HG03439 (cell line): ENCODE results near the gene MTA2.
"Not testable (repeated sequence)": the region's sequence is repeated elsewhere in the genome, so short reads cannot be mapped to it uniquely, and the experiment has no call there.

Experiments
- ATAC-seq: cut with Tn5 transposase; IDR thresholded peaks from one replicate; pipeline ENCODE4 v1.9.1; 2021; ENCODE audit warnings: mild to moderate bottlenecking, moderate library complexity; ENCODE audit not compliant: unreplicated experiment

MTA2 gene

DNA sequence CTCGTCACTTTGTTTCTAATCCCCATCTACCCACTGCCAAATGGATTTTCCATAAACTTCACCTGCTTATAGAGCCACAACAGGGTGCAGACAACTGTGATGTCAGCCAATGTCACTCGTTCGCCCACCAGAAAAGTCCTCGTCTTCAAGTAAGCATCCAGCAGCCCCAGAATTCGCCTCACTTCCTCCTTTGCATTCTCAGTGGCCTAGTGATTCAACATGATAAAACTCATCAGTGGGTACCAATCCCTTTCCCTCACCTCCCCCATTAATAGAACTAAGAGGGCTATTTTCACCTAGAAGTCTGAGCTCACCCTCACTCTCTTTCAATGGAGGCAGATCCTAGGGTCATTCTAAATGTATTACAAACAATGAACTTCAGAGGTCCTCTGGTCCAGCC lies 30.8 kb downstream of the MTA2 start:
- ATAC-seq = not testable (repeated sequence)

DNA sequence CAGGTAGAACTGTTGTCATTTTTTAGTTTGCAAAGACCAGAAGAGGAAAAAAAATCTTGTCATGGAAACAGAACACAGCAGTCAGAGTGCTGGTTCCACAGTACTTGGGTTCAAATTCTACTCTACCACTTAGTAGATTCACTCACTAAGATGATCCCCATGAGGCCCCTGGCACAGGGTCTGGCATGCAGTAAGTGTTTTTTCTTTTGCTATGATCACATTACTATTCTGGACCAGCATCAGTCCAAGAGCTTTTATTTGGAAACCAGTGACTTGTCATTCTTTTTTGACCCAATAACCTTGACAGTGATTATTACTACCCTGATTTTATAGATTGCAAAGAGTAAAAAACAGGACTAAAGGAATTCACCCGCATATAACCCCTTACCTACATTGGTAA lies 32.1 kb downstream of the MTA2 start:
- ATAC-seq = no peak

DNA sequence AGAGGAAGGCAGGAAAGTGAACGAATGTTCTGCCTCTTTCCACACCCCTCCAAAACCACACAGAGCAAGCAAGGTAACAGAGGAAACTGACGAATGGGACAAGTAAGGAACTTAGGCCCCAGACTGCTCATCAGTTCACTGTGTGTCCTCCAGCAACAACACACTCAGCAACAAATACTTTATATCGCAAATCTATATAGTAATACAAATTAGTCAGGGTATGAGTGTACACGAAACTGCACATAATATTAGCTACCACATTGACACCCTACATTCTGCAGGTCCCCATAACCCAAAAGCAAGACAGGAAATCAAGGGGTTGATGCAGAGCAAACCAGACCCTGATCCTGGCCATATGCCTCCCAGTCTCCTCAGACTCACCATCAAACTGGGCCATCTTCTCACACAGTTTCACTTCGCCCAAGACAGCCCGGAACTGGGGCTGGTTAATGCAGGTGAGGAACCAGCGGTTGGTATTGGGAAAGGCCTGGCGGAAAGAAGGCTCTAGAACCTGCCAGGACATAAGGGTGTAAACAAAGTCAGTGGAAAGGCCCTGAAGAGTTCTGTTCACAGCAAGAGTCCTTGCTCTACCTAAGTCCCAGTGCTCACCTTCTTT lies 34.5 kb downstream of the MTA2 start:
- ATAC-seq = no peak

DNA sequence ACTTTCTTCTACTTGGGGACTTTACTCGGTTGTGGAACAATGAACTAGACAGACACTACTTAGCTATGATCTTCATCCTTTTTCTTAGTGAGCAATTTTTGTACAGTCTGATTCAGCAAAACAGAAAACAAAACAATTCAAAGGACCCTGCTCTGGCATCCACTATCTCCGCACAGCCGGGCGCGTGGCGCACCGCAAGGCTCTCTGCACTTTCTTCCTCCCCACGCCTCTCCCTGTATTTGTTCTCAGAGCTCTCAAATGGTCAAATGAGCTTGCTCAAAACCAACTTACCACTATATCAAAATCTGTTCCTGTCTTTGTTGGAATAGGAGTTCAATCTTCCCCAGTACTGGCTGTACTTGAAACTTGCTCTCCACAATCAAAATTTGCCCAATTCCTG lies 35.4 kb downstream of the MTA2 start:
- ATAC-seq = no peak

DNA sequence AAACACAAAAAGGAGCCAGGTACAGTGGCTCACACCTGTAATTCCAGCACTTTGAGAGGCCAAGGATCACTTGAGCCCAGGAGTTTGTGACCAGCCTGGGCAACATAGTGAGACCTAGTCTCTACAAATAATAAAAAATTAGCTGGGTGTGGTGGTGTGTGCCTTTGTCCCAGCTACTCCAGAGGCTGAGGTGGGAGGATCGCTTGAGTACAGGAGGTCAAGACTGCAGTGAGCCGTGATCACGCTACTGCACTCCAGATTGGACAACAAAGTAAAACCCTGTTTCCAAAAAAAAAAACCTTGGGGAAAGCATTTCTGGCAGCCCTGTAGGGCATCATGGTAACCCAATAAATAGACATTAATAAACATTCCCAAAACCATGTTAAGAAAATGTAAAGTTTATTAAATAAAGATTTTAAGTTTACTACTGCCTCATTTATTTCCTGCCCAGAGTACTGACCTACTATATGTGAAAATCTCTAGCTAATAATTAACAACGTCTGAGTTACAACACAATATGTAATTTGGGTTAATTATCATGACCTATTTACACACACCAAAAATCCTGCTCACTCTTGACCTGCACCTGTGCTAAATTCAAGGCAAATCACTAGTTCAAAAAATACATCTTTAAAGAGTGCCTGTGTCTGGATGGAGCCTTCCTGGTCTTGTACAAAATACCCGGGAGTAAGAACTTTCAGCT lies 36.4 kb downstream of the MTA2 start:
- ATAC-seq = no peak

DNA sequence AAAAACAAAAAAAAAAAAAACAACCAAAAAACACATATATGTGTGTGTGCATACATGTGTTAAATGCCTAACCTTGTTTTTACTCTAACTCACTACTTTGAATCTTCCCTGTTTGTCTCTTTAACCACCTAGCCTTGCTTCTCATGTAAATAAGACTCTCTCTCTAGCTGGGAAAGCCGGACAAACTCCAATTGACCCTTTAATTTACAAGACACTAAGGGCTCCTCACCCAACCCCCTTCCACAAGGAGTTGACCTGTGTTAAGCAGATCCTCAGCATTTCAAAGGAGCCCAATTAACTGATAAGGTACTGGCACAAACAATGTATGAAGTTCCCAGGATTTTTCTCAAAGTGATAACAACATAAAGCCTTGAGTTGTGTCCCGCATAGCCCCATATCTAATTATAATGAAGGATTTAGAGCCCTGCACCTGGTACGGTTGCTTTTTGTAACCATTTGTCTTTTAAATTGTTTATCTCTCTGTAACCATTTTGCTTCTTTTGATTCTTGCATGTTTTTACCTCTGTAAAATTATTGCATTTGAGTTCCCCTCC lies 39.9 kb downstream of the MTA2 start:
- ATAC-seq = not testable (repeated sequence)

DNA sequence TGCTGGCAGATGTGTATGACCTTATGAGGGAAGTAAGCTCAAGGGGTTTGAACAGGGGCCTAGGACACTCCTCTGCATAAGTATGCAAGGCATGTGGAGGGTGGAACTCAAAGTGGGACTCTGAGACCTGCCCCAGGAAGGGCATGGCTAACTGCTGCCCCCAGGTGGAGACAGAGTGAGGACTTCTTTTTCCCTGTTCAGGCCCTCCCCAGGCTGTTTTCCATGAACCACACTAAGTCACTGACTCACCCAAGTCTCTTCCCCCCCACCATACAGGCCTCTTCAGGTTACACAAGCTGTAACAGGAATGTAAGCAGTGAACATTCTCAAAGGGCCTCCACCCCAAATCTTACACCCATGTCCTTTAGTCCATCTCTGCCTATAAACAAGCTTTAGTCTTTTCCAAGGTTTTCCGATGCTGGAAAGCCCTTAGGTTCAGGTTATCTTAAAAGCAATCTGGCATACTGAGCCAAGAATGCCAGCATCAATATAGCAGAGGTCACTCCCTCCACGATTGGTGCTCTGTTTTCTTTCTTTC lies 41.0 kb downstream of the MTA2 start:
- no peak for ATAC-seq

DNA sequence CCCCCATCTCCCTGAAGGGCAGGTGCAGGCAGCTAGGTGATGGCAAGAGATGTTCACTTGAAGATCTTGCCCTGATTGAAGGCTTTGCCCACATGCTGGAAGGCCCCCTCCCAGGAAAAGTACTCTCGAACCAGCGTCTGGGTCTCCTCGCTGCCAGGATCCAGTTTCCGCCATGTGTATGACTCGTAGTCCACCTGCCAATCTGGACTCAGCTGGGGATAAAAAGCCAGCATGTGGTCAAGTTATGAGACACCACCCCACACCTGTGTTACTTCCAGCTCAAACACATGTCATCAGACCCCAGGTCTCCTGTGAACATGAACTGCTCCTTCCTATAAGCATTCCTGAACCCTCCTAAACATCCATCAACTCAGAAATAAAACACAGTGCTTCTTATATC lies 42.0 kb downstream of the MTA2 start:
- not testable (repeated sequence) for ATAC-seq

DNA sequence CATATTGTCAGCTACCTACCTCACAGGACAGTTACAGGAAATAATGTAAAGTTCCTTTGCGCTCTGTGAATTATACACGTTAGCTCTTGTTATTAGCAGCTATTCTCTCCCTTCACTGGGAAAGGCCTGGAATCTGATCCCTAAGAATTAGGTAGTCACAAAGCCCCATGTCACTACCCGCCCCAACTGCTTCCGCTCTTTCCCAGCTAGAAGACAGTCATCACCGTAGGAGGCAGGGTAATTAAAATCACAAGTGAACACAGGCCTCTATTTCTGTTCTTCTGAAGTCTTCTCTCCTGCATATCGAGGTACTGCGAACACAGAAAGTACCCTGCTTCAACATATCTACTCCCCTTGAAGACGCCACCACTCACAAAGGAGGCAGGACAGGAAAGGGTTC lies 42.5 kb downstream of the MTA2 start:
- no peak for ATAC-seq

DNA sequence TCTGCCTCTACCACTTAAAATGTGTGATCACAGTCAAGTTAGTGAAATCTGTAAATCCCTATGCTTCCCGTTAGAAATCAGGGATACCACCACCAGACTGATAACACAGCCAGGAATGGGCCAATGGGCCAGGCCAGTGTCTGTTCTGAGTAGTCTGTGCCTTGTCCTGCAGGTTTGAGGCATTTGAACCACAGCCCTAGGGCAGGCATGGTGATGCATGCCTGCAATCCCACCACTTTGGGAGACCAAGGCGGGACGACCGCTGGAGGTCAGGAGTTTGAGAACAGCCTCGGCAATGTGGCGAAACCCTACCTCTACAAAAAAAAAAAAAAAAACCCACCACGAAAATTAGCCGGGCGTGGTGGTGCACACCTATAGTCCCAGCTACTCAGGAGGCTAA lies 43.0 kb downstream of the MTA2 start:
- ATAC-seq = no peak

DNA sequence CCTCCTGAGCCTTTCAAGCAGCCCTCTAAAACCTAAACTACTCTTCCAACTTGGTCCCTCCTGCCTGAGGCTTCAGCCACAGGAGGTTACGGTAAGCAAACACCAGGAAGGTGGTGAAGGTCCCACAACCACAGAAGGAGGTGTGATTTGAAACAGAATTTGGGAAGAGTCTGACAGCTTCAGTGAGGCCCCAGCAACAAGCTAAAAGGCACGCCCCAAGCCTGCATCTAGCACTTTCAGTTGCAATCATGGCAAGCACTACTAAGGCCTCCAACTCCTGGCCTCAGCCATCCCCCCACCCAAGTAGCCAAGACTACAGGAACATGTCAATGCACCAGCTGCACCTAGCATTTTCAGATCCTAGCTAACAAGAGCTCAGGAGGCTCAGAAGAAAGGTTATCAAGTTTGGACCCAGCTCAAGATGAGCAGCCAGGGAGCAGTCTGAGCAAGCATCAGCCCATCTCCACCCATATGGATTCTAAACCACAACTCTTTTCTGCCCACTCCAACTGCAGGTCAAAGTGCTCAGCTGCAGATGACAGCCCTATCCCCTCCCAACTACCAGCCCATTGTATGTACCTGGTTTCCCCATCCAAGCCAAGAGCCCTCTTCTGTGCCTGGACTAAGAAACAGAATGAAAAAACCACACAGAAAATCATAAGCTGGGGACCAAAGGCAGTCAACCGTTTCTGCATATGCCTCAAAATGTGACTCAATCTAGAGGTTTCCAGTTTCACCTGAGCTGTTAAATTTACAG lies 44.6 kb downstream of the MTA2 start:
- ATAC-seq = no peak

DNA sequence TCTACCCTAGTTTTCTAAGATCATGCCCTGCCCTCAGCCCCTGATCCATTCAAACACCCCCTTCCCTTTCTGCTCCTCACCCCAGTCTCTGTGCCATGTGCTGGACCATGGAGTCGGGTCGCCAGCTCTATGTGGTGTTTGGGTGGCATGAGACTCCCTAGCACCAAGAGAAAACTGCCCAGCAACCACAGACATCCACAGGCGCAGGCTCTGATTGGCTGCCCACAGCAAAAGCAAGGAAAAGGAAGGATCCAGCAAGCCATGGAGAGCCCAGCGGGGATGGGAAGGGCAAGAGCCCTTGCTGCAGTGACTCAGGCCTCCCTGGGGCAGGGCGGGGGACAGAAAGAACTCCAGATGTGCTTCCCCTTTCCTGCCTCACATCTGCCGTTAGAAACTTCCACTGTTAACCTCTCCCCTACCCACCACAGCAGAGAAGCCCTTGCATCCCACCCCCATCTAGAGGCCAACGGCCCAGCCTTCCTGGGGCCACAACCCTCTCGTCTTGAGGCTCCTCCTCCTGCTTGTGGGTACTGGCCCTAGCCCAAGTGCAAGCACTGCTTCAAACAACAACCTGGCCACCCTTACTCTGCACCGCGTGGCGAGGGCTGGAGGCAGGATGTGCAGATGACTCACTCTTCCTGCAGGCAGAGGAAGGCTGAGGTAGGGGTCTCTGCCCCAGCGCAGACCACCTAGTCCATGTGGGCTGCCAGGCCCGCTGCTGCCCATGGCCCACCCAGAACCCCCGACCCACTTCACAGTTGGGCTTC lies 45.4 kb downstream of the MTA2 start:
- no peak for ATAC-seq

DNA sequence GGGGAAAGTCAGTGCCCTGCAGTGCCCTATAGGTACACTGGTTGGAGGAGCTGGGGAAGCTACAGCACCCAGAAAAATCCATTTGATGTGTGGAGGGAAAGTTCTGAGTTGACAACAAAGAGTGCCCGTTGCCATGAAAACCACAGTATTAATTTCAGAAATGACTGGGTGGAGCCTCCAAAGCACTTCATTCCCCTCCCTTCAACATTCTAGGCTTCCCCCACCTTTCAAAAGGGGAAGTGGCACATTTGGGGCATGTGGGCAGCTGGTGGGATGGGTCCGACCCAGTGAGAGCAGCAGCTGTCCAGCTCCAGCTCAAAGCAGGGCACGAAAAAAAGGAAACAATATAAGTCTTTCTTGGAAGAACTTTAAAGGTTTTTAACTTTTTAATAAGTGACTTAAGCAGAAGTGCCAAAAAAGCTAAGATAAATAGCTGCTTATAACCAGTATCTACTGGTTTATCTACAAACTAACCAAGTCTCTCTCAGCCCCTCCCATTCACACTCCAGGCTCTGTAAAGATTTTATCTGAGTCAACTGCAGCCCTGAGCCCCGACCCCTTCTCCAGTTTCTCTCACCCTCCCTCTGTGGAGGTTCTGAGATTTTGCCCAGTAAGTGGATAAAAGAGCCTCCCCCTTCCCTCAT lies 46.1 kb downstream of the MTA2 start:
- peak; percentile 43 for ATAC-seq

DNA sequence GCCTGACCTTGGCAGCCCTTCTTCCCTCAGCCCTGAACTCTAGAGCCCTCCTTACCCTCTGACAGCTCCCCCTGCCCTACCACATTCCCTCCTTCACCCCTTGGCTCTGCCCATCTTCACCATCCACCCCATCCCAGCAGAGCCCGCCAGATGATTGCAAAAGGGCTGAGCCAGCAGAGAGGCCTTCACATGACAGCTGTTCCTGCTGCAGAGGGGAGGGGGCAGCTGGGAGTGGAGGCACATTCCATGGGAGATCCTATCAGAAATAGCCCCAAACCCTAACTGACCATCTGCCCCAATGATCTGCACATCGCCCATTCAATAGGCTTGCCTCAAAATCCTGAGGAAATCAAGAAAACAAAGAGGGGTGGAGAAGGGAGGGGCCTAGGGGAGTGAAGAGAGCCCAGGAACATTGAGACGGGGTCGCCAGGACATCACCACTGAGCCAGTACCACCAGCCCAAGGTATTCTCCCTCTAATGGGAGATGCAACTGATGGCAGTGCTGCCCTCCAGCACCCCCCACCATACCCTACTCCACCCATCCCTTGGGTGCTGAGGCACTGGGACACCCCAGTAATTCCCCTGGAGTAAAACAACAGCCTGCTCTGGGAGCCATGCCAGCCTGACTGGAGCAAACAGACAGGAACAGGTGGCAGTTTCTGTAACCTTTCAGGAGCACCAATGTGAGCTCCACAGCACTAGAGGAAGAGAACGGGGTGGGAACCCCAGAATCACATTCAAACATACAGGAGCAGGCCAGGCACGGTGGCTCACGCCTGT lies 47.1 kb downstream of the MTA2 start:
- no peak for ATAC-seq

DNA sequence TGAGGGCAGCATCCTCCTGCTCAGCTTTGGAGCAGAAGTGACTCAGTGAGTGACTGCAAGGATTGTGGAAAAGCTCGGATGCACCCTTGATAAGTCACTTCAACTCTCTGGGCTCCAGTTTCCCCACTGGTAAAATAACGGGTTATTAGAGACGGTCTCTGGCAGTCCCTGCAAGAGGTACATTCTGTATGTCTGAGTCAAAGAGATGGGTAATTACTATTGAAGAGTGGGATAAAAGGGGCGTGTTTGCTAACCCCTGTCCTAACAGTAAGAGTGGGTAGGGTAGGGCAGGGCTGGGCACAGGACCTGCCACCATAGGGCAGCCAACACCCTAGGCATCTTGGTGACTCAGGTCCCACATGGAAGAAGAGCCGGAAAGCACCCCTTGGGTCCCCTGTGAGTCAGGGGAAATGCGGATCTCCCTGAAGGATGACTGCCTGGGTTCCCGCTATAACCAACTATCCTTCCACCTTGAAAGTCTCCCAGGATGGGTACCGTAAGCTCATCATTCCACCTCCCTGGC lies 47.8 kb downstream of the MTA2 start:
- no peak for ATAC-seq

DNA sequence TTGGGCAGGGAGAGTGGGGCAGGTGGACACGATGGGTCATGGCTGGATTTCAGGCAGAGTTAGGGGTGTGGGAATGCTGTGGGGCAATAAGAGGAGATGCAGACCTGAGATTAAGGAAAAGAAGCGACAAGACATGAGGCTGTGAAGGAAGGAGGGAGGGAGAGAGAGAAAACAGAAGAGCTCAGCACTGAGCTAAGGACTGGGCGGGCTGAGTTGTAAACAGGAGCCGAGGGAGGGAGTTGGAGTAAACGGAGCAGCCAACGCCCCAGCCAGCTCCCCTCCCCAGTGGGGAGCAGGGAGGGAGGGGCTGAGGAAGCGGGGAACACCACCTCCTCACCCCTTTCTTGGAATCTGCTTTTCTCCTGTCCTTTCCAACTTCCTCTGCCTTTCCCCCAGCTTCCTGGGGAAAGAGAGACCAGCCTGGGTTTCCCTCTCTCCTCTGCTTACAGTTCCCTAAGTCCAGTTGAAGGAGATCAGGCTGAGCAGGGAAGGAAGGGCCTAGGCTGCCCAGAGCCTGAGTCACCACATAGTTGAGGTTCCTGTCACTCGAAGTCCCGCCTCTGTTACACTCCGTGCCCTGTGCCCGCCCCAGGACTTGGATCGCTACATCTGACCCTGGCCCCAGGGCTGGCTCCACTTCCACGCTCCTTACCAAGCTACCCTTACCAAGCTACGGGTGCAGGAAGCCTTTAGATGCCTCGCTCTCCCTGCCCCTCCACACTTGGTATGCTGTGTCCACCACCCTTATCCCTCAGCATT lies 48.4 kb downstream of the MTA2 start:
- ATAC-seq = no peak

DNA sequence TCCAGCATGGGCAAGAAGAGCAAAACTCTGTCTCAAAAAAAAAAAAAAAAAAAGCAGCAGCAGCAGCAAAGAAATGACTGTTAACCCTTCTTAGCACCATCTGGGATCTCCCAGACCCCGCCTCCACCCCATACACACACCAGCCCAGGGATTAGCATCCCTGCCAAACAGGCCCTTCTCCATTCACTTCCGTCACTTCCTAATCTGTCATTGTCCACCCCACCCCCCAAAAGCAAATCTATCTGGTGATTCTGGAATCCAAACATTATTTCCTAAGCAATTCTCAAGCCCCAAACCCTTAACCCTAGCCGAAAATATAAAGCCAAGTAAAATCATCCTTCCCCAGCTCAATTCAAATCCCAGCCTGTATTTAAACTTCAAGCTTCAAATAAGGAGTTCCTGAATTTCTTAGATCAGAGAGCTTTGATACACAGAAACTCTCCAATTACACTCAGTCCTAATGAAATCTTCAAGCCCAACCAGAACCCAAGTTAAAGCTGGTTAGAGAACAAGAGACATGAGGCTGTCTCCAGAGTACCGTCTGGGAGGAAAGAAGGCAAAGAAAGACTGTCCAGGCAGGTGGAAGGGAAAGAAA lies 49.1 kb downstream of the MTA2 start:
- no peak for ATAC-seq

DNA sequence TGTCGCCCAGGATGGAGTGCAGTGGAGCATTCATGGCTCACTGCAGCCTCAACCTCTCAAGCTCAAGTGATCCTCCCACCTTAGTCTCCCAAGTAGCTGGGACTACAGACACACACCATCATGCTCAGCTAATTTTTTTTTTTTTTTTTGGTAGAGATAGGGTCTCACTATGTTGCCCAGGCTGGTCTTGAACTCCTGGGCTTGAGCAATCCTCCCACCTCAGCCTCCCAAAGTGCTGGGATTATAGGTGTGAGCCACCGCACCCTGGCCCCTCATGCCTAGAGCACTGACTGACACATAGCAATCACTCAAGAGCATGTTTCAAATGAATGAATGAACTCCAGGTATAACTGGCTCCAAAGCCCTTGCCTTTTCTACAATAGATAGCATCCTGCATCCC lies 51.2 kb downstream of the MTA2 start:
- ATAC-seq = not testable (repeated sequence)
